Activated CD8-positive, alpha-beta memory T cell treated with anti-CD3 and anti-CD28 coated beads, Interleukin-2, amount 50 U/mL, for 48 hours (primary cell): ENCODE results near the gene VSTM2A.
"Not testable (repeated sequence)": the region's sequence is repeated elsewhere in the genome, so short reads cannot be mapped to it uniquely, and the experiment has no call there.

Experiments
- DNase-seq: peaks from one replicate; pipeline ENCODE4 v3.0.0-alpha.2; 2020

Gene VSTM2A

GRCh38 chr7:54541669-54542625 is at the start of gene VSTM2A:
Gene VSTM2A (plus strand): TSS chr7:54542375. CDS start chr7:54542731, 356 bp downstream.
- DNase-seq, result no peak

GRCh38 chr7:54504531-54504930 is 37.6 kb upstream of the VSTM2A start:
- not testable (repeated sequence) for DNase-seq

GRCh38 chr7:54529568-54529967 is 12.6 kb upstream of the VSTM2A start:
- no peak for DNase-seq

GRCh38 chr7:54538122-54538521 is 4.1 kb upstream of the VSTM2A start:
- no peak for DNase-seq

- DNase-seq, result no peak
Observed at GRCh38 chr7:54543051-54543488, 895 bp downstream of the VSTM2A start.

GRCh38 chr7:54544149-54544526 is 2.0 kb downstream of the VSTM2A start:
- DNase-seq, result no peak

GRCh38 chr7:54544527-54545240 is 2.5 kb downstream of the VSTM2A start:
- DNase-seq, result no peak

GRCh38 chr7:54545241-54545563 is 3.0 kb downstream of the VSTM2A start:
- no peak for DNase-seq

GRCh38 chr7:54546081-54546985 is 4.2 kb downstream of the VSTM2A start:
- no peak for DNase-seq

- no peak for DNase-seq
Observed at GRCh38 chr7:54546986-54547314, 4.8 kb downstream of the VSTM2A start.

- DNase-seq, result no peak
Observed at GRCh38 chr7:54550471-54550870, 8.3 kb downstream of the VSTM2A start.

GRCh38 chr7:54556121-54556520 is 13.9 kb downstream of the VSTM2A start:
- DNase-seq, result no peak

- DNase-seq, result no peak
Observed at GRCh38 chr7:54559401-54559800, 17.2 kb downstream of the VSTM2A start.

GRCh38 chr7:54560198-54560597 is 18.0 kb downstream of the VSTM2A start:
- no peak for DNase-seq

- no peak for DNase-seq
Observed at GRCh38 chr7:54560723-54561122, 18.5 kb downstream of the VSTM2A start.

GRCh38 chr7:54563329-54563916 is 21.2 kb downstream of the VSTM2A start:
- DNase-seq, result no peak

GRCh38 chr7:54565432-54565831 is 23.3 kb downstream of the VSTM2A start:
- no peak for DNase-seq

GRCh38 chr7:54581511-54581910 is 39.3 kb downstream of the VSTM2A start:
- DNase-seq, result no peak

GRCh38 chr7:54591404-54592386 is 49.5 kb downstream of the VSTM2A start:
- DNase-seq, result no peak

GRCh38 chr7:54596747-54597146 is 54.6 kb downstream of the VSTM2A start:
- no peak for DNase-seq

- DNase-seq, result no peak
Observed at GRCh38 chr7:54615537-54615936, 73.4 kb downstream of the VSTM2A start.
